Activated CD8-positive, alpha-beta memory T cell treated with anti-CD3 and anti-CD28 coated beads, Interleukin-2, amount 50 U/mL, for 4 hours (primary cell): ENCODE measurements around the gene CPNE7.
"Not testable (repeated sequence)": the region's sequence is repeated elsewhere in the genome, so short reads cannot be mapped to it uniquely, and the experiment has no call there.

Experiments used
- DNase-seq: peaks from one replicate; pipeline ENCODE4 v3.0.0-alpha.2; 2020

CPNE7 gene

DNA sequence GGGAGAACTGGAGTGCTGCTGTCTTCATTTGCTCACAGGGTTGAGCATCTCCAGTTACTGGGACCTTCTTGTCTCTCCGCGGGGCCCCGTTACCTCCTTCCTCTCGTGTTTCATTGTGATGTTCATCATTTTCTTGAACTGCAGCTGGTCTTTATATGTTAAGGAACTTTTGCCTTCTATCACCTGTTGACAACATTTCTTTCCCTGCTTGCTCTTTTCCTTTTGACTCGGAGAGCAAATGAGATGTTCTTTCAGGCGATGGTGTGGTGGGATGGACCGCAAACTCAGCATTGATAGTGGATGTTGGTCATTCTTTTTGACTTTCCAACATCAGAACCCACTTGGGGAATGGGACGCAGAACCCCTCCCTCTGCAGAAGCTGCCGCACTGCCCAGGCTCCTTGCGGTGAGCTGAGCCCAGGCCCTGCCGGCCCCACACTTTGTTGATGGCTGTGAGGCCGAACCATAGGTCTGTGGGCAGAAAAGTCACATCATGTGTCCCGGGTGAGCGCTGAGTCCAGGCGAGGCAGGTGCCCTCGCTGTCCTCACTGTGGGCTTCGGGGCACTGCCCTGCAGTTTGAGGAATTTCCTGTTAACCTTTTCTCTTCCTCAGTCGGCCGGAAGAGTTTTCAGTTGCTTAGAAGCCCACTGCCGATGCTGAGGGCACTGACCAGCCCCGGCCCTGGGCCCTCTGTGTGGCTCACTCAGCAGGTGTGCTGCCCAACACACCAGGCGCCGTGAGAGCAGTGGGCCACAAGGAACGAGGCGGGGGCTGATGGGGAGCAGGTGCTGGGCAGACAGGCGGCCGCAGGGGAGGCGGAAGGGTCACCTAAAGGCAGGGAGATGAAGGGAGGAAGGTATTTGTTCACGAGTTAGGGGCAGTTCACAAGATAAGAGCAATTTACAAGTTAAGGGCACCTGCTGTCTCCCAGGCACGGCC lies 7.6 kb upstream of the CPNE7 start:
- DNase-seq: no peak

DNA sequence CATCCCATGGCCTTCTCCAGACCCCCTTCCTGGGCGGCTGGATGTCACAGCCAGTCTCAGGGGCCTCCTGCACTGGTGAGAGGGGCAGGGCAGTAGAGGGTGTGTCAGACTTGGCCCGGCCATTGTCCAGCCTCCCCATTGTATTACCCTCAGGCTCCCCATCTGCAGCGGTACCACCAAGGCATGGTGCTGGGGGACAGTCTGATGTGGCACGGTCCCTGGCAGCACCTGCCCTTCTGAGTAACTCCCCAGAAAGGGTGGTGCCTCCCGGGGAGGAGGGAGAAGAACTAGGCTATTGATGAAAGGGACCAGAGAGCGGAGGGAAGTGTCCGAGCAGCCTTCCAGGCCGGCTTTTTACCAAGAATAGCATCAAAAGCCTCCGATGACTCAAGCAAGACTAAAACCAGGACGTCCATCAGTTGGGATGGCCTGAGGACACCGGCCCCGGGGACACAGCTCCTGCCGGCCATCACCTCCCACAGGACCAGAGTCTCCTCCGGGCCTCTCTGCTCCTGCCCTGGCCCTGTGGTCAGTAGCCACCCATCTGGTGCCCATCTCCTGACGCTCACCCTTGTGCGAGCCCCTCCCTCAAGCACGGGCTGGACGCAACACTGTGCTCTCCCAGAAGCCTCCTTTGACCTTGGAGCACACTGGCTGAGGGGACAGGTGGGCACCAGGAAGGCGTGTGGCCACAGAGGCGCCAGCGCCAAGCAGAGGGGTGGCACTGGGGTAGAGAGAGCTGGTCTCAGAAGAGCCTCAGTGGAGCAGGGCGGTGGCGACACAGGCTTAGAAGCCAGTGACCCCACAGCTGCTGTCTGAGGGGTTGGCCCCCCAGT lies 5.8 kb upstream of the CPNE7 start:
- no peak for DNase-seq

- DNase-seq: no peak
Observed at GRCh38 chr16:89570342-89570923, 5.1 kb upstream of the CPNE7 start.

DNA sequence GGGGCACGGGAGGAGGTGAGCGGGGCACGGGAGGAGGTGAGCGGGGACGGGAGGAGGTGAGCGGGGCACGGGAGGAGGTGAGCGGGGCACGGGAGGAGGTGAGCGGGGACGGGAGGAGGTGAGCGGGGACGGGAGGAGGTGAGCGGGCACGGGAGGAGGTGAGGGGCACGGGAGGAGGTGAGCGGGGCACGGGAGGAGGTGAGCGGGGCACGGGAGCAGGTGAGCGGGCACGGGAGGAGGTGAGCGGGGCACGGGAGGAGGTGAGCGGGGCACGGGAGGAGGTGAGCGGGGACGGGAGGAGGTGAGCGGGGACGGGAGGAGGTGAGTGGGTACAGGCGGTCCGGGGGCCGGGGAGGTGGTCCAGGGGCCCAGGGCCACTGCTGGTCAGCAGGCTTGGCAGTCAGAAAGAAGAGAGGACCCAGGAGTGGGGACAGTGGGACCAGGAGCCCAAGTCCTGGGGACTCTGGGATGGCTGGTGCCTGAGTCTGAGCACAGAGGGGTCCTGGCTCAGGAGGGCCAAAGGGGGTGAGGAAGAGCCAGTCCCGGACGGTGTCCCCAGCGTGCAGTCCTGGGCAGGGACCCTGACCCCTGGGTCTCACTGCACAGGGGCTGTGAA lies 4.5 kb upstream of the CPNE7 start:
- not testable (repeated sequence) for DNase-seq

GRCh38 chr16:89571636-89572035 lies 3.9 kb upstream of the CPNE7 start:
- DNase-seq: no peak

DNA sequence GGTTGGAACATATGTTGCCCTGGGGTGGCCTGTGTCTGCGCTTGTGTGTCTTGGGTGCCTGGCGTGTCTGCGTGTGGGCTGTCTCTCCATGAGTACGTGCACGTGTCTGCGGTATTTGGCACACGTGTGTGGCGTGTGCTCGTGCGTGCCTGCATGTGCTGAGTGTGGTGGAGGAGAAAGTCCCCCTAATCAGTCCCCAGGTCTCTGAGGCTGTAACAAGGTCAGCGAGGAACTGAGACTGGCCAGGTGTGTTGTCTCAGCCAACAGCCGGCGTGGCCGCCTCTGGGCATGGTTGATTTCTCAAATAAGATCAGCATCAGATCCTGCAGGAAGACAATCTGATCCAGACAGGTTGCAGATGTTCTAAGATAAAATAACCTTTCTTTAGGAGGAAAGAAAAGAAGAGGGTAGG lies 3.5 kb upstream of the CPNE7 start:
- no peak for DNase-seq

DNA sequence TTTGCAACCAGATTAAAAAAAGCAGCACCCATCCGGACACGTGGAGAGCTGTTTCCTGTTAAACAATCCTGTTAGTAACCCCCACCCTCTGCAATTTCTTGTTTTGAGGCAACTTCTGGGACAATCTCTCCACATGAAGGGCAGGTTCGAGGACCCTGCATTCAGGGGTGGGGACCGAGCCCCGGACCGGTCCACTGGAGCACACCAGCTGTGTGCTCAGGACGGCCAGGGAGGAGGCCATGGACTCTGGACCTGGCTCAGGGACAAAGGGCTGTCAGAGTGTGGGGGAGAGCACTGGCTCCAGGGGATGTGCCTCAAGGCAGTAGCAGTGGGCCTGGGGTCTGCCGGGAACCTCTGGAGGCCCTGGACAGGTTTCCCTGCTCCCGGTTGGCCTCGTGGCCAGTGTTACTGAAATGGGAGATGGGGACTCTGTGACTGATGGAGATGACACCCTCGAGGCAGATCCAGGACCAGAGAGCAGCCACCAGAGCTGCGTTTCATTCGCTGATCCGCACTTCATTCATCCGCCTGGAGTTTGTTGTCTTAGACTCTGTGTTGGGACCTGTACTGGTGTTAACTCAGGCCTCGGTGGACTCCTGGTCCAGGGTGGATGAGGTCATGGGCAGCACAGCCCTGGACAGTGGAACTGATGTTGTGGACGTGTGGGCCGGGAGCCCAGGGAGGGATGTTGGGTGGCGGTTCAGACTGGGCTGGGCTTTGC lies 2.9 kb upstream of the CPNE7 start:
- no peak for DNase-seq

- DNase-seq: no peak
Observed at GRCh38 chr16:89573826-89574680, 1.5 kb upstream of the CPNE7 start.

GRCh38 chr16:89574681-89575246 lies 794 bp upstream of the CPNE7 start:
- peak; percentile 58 for DNase-seq

- DNase-seq: no peak
Observed at GRCh38 chr16:89576153-89577054, 846 bp downstream of the CPNE7 start.

- DNase-seq: no peak
Observed at GRCh38 chr16:89577055-89577759, 1.6 kb downstream of the CPNE7 start.

- no peak for DNase-seq
Observed at GRCh38 chr16:89579351-89579750, 3.8 kb downstream of the CPNE7 start.

DNA sequence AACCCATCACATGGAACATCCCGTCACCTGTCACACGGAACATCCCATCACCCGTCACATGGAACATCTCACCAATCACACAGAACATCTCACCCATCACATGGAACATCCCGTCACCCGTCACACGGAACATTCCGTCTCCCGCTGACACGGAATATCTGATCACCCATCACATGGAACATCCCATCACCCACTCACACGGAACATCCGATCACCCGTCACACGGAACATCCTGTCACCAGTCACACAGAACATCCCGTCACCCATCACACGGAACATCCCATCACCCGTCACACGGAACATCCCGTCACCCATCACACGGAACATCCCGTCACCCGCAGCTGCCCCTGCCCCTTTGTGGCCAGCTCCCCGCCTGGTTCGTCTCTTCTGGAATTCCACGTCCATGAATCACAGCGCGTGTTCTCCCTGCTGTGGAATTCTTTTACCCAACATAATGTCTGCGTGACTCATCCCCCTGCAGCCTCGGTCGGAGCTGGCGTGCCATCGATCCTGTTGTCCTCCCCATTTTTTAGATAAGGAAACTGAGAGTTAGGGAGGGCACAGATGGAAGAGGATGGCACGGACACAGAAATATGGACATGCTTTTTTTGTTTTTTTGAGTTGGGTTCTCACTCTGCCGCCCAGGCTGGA lies 5.6 kb downstream of the CPNE7 start:
- DNase-seq: no peak

DNA sequence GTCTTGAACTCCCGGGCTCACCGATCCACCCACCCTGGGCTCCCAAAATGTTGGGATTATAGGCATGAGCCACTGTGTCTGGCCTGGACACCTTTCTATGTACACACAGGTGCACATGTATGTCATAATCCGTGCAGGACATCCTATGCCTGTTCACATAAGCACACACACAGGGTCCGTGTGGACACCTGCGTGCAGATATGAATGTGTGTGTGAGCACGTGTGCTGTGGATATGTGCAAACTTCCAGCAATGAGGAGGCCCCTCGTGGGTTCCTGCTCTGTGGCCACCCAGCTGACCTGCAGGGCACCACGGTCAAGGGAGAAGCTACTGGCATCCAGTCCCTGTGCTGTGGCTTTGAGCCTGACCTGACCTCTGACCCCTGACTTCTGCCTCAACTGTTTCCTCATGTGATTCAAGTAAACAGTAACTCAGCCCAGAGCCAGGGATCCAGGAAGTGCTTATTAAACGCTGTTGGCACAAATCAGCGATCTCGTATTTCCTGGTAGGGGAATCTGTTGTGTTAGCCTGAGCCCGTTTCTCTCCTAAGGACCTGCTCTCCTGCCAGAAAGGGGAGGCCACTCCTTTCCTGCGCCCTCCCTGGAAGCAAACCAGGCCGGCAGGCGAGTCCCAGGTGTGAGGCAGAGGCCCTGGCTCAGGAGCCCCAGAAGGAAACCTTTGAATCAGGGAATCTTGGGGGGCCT lies 6.5 kb downstream of the CPNE7 start:
- no peak for DNase-seq

DNA sequence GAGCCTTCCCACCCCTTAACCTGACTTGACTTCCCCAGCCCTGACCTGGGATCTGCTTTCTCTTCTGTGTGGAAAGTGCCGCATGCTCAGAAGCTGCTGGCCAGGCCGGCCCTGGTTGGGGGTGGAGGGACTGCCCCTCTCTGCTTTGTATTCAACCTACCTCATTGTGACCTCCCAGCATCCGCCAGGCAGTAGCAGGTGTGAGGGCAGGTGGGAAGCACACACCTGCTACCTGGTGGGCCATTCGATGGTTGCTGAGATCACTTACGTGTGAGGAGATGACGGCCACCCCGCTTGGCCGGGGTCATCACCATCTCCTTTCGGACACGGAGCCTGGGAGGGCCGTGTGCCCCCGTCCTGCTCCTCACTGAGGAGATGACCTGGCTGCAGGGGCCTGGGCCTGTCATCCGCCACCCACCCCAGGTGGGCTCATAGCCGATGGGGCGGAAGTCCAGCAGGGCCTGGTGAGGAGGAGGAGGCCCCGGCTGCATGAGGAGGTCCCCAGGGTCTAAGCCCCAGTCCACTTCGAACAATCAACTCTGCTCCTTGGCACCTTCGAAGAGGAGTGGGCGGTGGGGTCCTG lies 7.1 kb downstream of the CPNE7 start:
- DNase-seq: no peak

DNA sequence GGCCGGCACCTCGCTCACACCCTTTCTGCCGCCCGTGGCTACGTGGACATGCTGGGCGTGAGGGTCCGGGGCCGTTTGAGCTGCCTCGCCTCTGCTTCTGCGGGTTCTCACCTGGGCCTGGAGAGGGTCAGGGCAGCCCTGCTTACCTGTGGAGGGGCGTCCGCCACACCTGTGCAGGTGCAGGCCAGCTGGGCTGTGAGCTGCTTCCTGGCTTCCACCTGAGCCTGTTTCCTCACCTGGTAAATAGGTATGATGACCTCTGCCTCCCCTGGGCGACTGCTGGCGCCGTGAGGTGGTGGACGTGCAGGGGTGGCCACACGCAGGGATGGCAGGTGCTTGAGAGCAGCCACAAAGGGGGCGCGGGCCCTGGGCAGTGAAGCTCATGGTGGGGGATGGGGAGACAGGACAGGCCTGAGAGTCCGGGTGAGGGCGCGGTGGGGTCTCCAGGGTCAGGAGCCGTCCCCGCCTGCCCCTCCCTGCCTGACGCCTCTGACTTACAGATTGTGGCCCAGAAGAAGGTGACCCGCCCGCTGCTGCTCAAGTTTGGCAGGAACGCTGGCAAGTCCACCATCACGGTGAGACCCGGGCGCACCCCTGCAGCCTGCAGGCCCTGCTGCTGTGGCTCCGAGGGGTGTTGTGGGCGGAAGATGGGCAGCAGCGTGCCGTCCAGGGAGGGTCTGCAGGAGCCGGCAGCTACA lies 7.8 kb downstream of the CPNE7 start:
- DNase-seq: no peak
